ENCODE data around the gene CENPH. TPM values are rescaled to one million over a fixed set of nuclear protein-coding genes. Genes with fewer than 3 reads are reported as not detected.

CENPH gene
- total RNA-seq, 4 donors from 2014 or later, result 0.81 to 5.0 (median 1.5) TPM; not detected in 1

GRCh38 chr5:69237877-69238276, 48.5 kb downstream of the CENPH start:
- Histone ChIP-seq H3K9me3 (no peaks in the 10 kb centered on the region), H3K4me1 (peaks cover 0 to 47% (median 8%) of the 10 kb centered on the region in 3 donors), H3K27ac (no peak overlapping the region), H3K36me3 (peaks cover 0 to 31% of the 10 kb centered on the region in 2 donors), H3K27me3 (no peaks in the 10 kb centered on the region), H3K4me3 (no peak overlapping the region)
- no peak for ATAC-seq
- 68 to 72% methylated on average over 3 of the region's 3 CpGs for WGBS, 2 donors (ENCODE audit: low coverage in 1 of 2)
- TF ChIP-seq CTCF (IDR thresholded peaks at IDR 0.05), result no peak
- TF ChIP-seq POLR2A (IDR thresholded peaks at IDR 0.05), result no peak
- no peak for TF ChIP-seq POLR2AphosphoS5 (IDR thresholded peaks at IDR 0.05)

- no peak for ATAC-seq
- Histone ChIP-seq H3K27me3 (no peaks in the 10 kb centered on the region), H3K4me1 (peaks cover 0 to 50% (median 8%) of the 10 kb centered on the region in 3 donors), H3K27ac (no peak overlapping the region), H3K9me3 (no peaks in the 10 kb centered on the region), H3K36me3 (peaks cover 0 to 31% of the 10 kb centered on the region in 2 donors), H3K4me3 (no peak overlapping the region)
- TF ChIP-seq EP300 (IDR thresholded peaks at IDR 0.05), result no peak
- TF ChIP-seq CTCF (IDR thresholded peaks at IDR 0.05), result no peak
- TF ChIP-seq POLR2A (IDR thresholded peaks at IDR 0.05), result no peak
- TF ChIP-seq POLR2AphosphoS5 (IDR thresholded peaks at IDR 0.05), result no peak
- 54 to 62% methylated on average over 6 of the region's 6 CpGs for WGBS, 2 donors (ENCODE audit: low coverage in 1 of 2)
Measured at GRCh38 chr5:69238760-69239251, 49.4 kb downstream of the CENPH start.

DNA sequence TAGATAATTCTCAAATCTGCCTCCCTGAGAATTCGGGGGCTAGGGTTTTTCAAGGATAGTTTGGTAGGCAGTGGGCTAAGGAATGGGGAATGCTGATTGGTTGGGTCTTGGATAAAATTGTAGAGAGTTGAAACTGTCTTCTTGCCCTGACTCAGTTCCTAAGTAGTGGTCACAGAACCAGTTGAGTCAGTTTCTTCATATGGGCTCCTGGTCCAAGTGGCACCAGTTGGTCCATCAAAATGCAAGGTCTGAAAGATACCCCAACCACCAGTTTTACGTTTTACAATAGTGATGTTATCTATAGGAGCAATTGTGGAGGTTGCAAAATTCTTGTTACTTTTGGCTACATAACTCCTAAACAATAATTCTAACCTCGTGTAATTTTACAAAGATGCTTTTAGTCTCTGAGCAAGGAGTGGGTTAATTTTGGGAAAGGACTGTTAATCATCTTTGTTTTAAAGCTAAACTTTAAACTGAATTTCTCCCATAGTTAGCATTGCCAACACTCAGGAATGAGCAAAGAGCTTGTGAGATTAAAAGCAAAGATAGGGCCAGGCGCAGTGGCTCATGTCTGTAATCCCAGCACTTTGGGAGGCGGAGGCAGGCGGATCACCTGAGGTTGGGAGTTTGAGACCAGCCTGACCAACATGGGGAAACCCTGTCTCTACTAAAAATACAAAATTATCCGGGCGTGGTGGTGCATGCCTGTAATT, 53.0 kb downstream of the CENPH start:
- ATAC-seq, result no peak
- 68 to 98% methylated on average over 5 to 7 of the region's 8 CpGs for WGBS, 2 donors (ENCODE audit: low coverage in 1 of 2)
- TF ChIP-seq POLR2A (IDR thresholded peaks at IDR 0.05) (no peak), CTCF (IDR thresholded peaks at IDR 0.05) (no peak), EP300 (IDR thresholded peaks at IDR 0.05) (no peak), POLR2AphosphoS5 (IDR thresholded peaks at IDR 0.05) (no peak)
- no peak overlapping the region for H3K4me3 ChIP-seq
- peaks cover 0 to 25% of the 10 kb centered on the region in 2 donors for H3K36me3 ChIP-seq
- no peaks in the 10 kb centered on the region for H3K9me3 ChIP-seq
- no peak overlapping the region for H3K27ac ChIP-seq
- no peaks in the 10 kb centered on the region for H3K27me3 ChIP-seq
- peaks cover 0 to 24% (median 3%) of the 10 kb centered on the region in 3 donors for H3K4me1 ChIP-seq

DNA sequence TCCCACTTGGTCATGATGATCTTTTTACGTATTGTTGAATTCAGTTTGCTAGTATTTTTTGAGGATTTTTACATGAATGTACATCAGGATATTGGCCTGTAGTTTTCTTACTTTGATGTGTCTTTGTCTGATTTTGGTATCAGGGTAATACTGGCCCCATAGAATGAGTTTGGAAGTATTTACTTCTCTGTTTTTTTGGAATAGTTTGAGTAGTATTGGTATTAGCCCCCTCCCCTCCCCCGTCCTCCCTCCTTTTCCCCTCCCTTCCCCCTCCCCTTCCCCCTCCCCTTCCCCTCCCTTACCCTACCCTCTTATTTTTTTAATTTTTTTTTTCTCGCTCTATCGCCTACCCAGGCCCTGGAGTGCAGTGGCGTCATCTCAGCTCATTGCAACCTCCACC, 55.6 kb downstream of the CENPH start:
- Histone ChIP-seq H3K27ac (no peak overlapping the region), H3K9me3 (no peaks in the 10 kb centered on the region), H3K4me3 (no peak overlapping the region), H3K36me3 (peaks cover 0 to 8% of the 10 kb centered on the region in 2 donors), H3K27me3 (no peaks in the 10 kb centered on the region), H3K4me1 (peaks cover 0 to 6% (median 3%) of the 10 kb centered on the region in 3 donors)
- whole genome bisulfite sequencing, 2 donors (ENCODE audit: low coverage in 1 of 2), result 86 to 94% methylated on average over 1 to 5 of the region's 5 CpGs
- TF ChIP-seq EP300 (IDR thresholded peaks at IDR 0.05) (no peak), POLR2A (IDR thresholded peaks at IDR 0.05) (no peak), CTCF (IDR thresholded peaks at IDR 0.05) (no peak), POLR2AphosphoS5 (IDR thresholded peaks at IDR 0.05) (no peak)
- ATAC-seq, result no peak

- Histone ChIP-seq H3K9me3 (no peaks in the 10 kb centered on the region), H3K27ac (no peak overlapping the region), H3K27me3 (no peaks in the 10 kb centered on the region), H3K36me3 (peaks cover 0 to 8% of the 10 kb centered on the region in 2 donors), H3K4me3 (no peak overlapping the region), H3K4me1 (peaks cover 0 to 3% (median 0%) of the 10 kb centered on the region in 3 donors)
- ATAC-seq, result no peak
- TF ChIP-seq EP300 (IDR thresholded peaks at IDR 0.05) (no peak), POLR2AphosphoS5 (IDR thresholded peaks at IDR 0.05) (no peak), CTCF (IDR thresholded peaks at IDR 0.05) (no peak), POLR2A (IDR thresholded peaks at IDR 0.05) (no peak)
- WGBS, 2 donors (ENCODE audit: low coverage in 1 of 2), result 80 to 100% methylated on average over 1 to 2 of the region's 2 CpGs
Measured at GRCh38 chr5:69248019-69248418, 58.6 kb downstream of the CENPH start.

Data from gastroesophageal sphincter (tissue), 4 donors.